ENCODE measurements around the gene DCLK1.

Gene DCLK1

GRCh38 chr13:36059321-36059720, 71.9 kb downstream of the DCLK1 start:
- no peak for TF ChIP-seq CTCF (IDR thresholded peaks at IDR 0.05; ENCODE audit: low read depth, low read length)
- H3K4me3 ChIP-seq (replicated peaks in 1 of 2; ENCODE audit: low read depth in 2 of 2, low read length in 2 of 2) = no peak overlapping the region
- DNase-seq (ENCODE audit: low read depth in 2 of 2) = no peak

- no peak for DNase-seq (ENCODE audit: low read depth in 2 of 2)
Measured at GRCh38 chr13:36058116-36058515, 73.1 kb downstream of the DCLK1 start.

DNA sequence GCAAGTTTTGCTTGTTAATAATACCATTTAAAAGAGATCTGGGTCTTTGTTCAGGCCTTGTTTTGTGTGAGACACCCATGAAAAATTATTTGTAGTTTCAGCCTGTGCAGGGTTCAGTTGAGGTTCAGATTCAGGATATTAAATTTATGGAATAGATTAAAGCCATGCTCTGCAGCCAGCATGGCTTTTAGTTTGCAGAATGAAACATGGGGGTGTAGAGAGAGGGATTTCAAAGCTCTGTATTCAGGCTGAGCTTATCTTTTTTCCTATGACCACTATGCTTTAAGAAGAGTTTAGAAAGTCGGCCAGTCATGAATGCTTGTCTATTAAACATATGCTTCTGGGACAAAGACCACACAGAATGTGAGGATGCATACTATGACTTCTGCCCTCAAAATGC, 73.6 kb downstream of the DCLK1 start:
- TF ChIP-seq CTCF (IDR thresholded peaks at IDR 0.05; ENCODE audit: low read depth, low read length) = no peak
- no peak for DNase-seq (ENCODE audit: low read depth in 2 of 2)
- H3K4me3 ChIP-seq (replicated peaks in 1 of 2; ENCODE audit: low read depth in 2 of 2, low read length in 2 of 2) = no peak overlapping the region

More at GRCh38 chr13:36058116-36058515, 73.1 kb downstream of the DCLK1 start:
- no peak overlapping the region for H3K4me3 ChIP-seq (replicated peaks in 1 of 2; ENCODE audit: low read depth in 2 of 2, low read length in 2 of 2)
- TF ChIP-seq CTCF (IDR thresholded peaks at IDR 0.05; ENCODE audit: low read depth, low read length) = no peak

DNA sequence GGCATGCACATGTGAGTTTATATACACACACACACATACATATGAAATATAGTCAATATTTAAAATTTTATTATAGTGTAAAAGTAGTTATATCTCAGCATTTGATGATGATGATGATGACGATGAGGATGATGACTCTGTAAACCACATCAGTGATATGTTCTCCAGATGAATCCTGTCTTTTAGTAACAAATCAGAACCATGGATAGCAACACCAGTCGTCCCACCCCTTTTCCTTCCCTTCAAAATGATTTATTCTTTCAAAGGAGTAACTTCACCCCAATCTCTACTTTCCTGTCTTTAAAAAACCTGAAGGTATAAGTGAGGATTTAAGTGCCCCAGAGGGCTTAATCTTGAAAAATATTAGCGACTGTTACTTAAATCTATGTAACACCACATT, 74.1 kb downstream of the DCLK1 start:
- peak in 1 of 2 donors; percentile 23 for DNase-seq (ENCODE audit: low read depth in 2 of 2)
- TF ChIP-seq CTCF (IDR thresholded peaks at IDR 0.05; ENCODE audit: low read depth, low read length) = no peak
- H3K4me3 ChIP-seq (replicated peaks in 1 of 2; ENCODE audit: low read depth in 2 of 2, low read length in 2 of 2) = no peak overlapping the region

GRCh38 chr13:36055366-36055765, 75.8 kb downstream of the DCLK1 start:
- H3K4me3 ChIP-seq (replicated peaks in 1 of 2; ENCODE audit: low read depth in 2 of 2, low read length in 2 of 2) = no peak overlapping the region
- no peak for DNase-seq (ENCODE audit: low read depth in 2 of 2)
- TF ChIP-seq CTCF (IDR thresholded peaks at IDR 0.05; ENCODE audit: low read depth, low read length) = no peak

DNA sequence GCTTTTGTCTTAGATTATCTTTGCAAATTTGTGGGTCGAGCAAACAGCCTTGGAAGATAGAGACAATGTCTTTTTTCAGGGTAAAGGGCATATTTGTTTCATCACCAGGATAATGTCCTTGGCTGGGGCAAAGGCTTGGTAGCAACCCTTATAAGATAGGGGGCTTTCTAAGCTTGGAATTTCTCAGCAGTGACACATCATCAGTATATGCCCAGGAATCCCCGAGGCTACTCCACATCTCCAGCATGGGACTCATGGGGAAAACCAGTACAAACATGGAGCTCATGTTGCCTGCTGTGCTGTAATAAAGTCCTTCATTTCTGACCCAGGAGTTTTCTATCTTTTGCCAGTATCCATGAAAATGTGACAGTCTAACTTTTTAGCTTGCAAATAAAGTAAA, 77.1 kb downstream of the DCLK1 start:
- no peak for TF ChIP-seq CTCF (IDR thresholded peaks at IDR 0.05; ENCODE audit: low read depth, low read length)
- H3K4me3 ChIP-seq (replicated peaks in 1 of 2; ENCODE audit: low read depth in 2 of 2, low read length in 2 of 2) = no peak overlapping the region
- no peak for DNase-seq (ENCODE audit: low read depth in 2 of 2)

DNA sequence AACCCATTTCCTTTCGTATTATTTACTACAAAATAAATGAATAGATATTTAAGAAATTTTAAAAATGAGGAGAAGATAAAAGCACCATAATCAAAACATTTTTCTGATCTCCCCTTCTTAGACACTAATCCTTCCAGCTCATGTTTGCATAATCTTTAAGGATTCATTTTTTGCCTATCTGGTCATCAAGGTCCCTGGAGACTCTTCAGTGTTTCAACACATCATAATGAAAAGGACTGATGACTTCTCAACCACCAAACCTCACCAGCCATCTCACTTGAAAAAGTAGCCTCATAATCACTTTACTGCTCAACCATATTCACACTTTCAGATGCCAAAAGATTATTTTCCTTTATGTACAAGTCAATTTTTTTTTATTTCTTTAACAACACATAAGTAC, 80.1 kb downstream of the DCLK1 start:
- H3K4me3 ChIP-seq (replicated peaks in 1 of 2; ENCODE audit: low read depth in 2 of 2, low read length in 2 of 2) = no peak overlapping the region
- DNase-seq (ENCODE audit: low read depth in 2 of 2) = peak in 1 of 2 donors; percentile 61
- no peak for TF ChIP-seq CTCF (IDR thresholded peaks at IDR 0.05; ENCODE audit: low read depth, low read length)
